Uterus (tissue), 2 donors: ENCODE results near the gene DPY19L3.

Experiments used
- POLR2A ChIP-seq, 2 donors: fragments of 450-650 bp; IDR thresholded peaks; one replicate each; pipeline ENCODE4 v1.6.1; 2016; ENCODE audit warnings: antibody characterized with exemption in 2 of 2, mild to moderate bottlenecking in 1 of 2, moderate library complexity in 1 of 2
- TF ChIP-seq, protein P1 (sequence below), 4 experiments: fragments of 200-600 bp in 2 of 4; fragments of 450-650 bp in 2 of 4; sonication (generic) in 2 of 4; IDR thresholded peaks; one replicate each; pipeline ENCODE4 v1.5.1; 2016 to 2019; ENCODE audit warnings: antibody characterized with exemption in 4 of 4, mild to moderate bottlenecking in 2 of 4, moderate library complexity in 1 of 4

DNA sequence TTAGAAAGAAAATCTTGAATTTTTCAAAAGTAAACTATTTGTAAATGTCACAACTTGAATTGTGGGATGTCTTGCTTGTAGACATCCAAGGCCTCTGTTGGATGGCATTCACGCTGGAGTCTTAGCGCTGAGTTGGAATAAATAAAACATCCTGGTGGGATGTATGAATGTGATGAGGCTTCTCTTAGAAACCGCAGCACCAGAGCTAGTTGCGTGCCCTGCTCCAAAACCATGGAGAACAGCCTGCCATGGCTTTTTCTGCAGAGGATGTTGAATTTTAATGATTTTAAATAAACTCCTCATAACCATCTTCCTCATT, 70.4 kb downstream of the DPY19L3 start:
- TF ChIP-seq POLR2A (IDR thresholded peaks at IDR 0.05), result no peak
- TF ChIP-seq, protein P1, sequence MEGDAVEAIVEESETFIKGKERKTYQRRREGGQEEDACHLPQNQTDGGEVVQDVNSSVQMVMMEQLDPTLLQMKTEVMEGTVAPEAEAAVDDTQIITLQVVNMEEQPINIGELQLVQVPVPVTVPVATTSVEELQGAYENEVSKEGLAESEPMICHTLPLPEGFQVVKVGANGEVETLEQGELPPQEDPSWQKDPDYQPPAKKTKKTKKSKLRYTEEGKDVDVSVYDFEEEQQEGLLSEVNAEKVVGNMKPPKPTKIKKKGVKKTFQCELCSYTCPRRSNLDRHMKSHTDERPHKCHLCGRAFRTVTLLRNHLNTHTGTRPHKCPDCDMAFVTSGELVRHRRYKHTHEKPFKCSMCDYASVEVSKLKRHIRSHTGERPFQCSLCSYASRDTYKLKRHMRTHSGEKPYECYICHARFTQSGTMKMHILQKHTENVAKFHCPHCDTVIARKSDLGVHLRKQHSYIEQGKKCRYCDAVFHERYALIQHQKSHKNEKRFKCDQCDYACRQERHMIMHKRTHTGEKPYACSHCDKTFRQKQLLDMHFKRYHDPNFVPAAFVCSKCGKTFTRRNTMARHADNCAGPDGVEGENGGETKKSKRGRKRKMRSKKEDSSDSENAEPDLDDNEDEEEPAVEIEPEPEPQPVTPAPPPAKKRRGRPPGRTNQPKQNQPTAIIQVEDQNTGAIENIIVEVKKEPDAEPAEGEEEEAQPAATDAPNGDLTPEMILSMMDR (IDR thresholded peaks at IDR 0.05), result no peak
